ENCODE data around the gene USP8.
"Not testable (repeated sequence)": the region's sequence is repeated elsewhere in the genome, so short reads cannot be mapped to it uniquely, and the experiment has no call there.

USP8 gene

DNA sequence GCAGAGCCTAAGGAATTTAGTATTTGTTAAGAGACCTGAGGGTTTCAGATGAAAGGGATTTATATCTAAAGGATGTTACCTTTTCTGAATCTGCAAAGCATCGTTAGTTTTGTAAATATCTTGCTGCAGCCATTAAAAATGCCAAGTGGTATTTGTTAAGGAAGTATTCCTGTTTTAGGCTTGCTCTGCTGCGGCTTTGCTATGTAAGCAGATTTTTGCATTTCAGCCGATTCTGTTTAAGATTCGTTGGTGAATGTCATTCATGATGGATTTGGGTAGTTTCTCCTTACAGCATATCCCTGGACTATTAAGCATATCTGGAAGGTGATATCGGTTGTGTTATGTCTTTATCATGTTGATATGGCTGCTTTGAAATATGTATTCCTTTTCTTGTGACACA is 1.0 kb downstream of the USP8 start:
- Histone ChIP-seq H3K27ac (no peak overlapping the region), H3K4me3 (peak overlapping the region; percentile 87)
- DNase-seq (ENCODE audit: low spot score) = no peak
- TF ChIP-seq, protein P1, sequence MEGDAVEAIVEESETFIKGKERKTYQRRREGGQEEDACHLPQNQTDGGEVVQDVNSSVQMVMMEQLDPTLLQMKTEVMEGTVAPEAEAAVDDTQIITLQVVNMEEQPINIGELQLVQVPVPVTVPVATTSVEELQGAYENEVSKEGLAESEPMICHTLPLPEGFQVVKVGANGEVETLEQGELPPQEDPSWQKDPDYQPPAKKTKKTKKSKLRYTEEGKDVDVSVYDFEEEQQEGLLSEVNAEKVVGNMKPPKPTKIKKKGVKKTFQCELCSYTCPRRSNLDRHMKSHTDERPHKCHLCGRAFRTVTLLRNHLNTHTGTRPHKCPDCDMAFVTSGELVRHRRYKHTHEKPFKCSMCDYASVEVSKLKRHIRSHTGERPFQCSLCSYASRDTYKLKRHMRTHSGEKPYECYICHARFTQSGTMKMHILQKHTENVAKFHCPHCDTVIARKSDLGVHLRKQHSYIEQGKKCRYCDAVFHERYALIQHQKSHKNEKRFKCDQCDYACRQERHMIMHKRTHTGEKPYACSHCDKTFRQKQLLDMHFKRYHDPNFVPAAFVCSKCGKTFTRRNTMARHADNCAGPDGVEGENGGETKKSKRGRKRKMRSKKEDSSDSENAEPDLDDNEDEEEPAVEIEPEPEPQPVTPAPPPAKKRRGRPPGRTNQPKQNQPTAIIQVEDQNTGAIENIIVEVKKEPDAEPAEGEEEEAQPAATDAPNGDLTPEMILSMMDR (IDR thresholded peaks at IDR 0.05) = no peak

DNA sequence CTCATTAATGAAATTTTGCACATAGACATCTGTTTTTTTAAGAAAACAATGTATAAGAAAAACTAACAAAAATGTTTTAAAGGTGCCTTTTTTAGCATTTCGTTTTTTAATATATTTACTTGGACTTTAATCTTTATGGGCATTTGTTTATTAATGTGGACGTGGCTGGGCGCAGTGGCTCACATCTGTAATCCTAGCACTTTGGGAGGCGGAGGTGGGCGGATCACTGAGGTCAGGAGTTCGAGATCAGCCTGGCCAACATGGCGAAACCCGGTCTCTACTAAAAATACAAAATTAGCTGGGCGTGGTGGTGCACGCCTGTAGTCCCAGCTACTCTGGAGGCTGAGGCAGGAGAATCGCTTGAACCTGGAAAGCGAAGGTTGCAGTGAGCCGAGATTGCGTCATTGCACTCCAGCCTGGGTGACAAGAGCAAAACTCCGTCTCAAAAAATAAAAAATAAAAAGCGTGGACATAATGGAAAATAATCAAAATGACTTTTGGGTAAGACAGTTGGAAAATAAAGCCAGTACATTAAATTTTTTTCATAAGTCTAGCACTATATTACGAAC is 1.6 kb downstream of the USP8 start:
- not testable (repeated sequence) for H3K27ac ChIP-seq; DNase-seq (ENCODE audit: low spot score)
- H3K4me3 ChIP-seq = peak overlapping the region; percentile 87

DNA sequence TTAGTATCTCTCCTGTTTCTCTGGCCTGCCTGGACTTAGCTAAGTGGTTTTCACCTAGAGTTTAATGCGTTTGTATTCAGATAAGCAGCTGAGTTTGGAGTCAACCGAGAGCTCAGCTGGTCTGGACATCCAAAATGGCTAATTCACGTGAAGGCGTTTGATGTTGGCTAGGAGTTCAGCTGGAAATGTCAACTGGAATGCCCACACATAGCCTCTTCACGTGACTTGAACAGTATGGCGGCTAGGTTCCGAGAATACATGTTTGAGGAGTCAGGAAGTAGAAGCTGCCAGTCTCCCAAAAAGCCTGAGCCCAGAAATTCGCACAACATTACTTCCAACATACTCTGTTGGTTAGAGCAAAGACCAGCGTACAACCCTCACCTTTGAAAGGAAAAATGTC is 2.2 kb downstream of the USP8 start:
- H3K27ac ChIP-seq = no peak overlapping the region
- no peak for DNase-seq (ENCODE audit: low spot score)
- TF ChIP-seq, protein P1 (IDR thresholded peaks at IDR 0.05) = no peak

DNA sequence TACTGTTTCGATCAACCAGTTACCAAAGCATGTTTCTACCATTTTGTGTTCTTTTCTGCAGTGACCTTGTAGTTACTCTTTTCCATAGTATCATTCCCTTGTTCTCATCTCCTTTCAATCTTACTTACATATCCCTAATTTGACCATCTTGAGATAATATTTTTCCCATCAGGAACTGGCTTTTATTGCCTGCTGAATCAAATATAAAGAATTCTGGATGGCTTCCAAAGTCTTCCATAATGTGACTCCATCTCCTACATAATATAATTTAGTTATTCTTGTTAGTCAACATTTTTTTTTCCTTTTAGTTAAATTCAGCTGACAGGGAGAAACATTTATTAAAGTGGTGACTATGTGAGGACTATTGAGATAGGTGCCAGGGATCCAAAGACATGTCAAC is 7.0 kb downstream of the USP8 start:
- Histone ChIP-seq H3K27ac (no peak overlapping the region), H3K4me3 (no peak overlapping the region)
- DNase-seq (ENCODE audit: low spot score) = no peak
- TF ChIP-seq, protein P1 (IDR thresholded peaks at IDR 0.05) = no peak

More for the DNA sequence above, 2.2 kb downstream of the USP8 start:
- H3K4me3 ChIP-seq = no peak overlapping the region

DNA sequence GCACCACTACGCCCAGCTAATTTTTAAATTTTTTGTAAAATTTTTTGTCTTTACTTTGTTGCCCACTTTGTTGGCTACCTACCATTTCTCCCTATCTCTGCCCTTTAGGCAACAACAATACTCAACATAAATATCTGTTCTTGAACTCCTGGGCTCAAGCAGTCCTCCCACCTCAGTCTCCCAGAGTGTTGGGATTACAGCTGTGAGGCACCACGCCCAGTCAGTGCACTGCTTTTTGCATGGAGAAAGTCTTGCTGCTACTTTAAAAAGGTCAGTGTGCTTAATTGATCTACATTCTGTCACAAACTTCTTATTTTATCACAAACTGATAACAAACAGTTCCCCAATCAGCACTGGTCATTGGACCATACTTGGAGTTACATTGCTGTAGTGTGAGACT is 8.0 kb downstream of the USP8 start:
- DNase-seq (ENCODE audit: low spot score) = no peak
- TF ChIP-seq, protein P1 (IDR thresholded peaks at IDR 0.05) = no peak
- no peak overlapping the region for H3K4me3 ChIP-seq
- no peak overlapping the region for H3K27ac ChIP-seq

DNA sequence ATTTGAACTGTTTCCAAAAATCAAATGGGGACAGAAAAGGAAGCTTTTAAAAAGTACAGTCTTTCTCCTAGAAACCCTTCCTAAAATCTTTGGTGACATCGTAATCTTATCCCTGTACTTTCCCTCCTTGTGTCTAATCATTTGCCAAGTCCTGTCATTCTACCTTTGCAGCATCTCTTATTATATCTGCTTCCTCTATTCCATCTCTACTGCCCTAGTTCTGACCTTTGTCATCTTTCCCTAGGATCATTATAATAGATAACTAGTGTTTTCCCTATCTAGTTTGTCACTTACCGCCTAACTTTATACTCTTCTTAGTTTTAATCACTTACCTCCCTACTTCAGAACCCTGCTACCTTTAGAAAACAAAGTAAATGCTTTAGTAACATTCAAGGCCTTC is 11.6 kb downstream of the USP8 start:
- TF ChIP-seq, protein P1 (IDR thresholded peaks at IDR 0.05) = no peak
- no peak for DNase-seq (ENCODE audit: low spot score)
- H3K27ac ChIP-seq = no peak overlapping the region
- H3K4me3 ChIP-seq = no peak overlapping the region

DNA sequence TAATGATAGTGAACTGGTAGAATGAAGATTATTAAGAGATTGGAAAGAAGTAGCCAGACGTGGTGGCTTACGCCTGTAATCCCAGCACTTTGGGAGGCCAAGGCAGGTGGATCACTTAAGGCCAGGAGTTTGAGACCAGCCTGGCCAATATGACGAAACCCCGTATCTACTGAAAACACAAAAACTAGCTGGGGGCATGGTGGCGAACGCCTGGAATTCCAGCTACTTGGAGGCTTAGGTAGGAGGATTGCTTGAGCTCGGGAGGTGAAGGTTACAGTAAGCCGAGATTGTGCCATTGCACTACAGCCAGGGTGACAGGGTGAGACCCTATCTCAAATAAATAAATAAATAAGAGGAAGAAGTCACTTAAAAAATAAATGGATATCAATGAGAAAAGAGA is 14.0 kb downstream of the USP8 start:
- TF ChIP-seq, protein P1 (IDR thresholded peaks at IDR 0.05) = no peak
- Histone ChIP-seq H3K4me3 (no peak overlapping the region), H3K27ac (no peak overlapping the region)
- DNase-seq (ENCODE audit: low spot score) = no peak

DNA sequence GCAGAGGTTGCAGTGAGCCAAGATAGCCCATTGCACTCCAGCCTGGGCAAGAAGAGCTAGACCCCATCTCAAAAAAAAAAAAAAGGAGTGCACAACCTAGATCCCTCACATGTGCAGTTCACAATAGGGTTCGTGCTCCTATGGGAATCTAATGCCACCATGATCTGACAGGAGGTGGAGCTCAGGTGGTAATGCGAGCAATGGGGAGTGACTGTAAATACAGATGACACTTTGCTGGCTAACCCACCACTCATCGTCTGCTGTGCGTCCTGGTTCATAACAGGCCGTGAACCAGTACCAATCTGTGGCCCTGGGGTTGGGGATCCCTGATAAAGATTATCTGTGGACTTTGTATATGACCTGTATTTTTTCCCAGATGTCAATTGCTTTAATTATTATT is 16.7 kb downstream of the USP8 start:
- no peak overlapping the region for H3K4me3 ChIP-seq

More for the DNA sequence above, 16.7 kb downstream of the USP8 start:
- TF ChIP-seq, protein P1 (IDR thresholded peaks at IDR 0.05) = no peak
- no peak for DNase-seq (ENCODE audit: low spot score)
- no peak overlapping the region for H3K27ac ChIP-seq

Measured in coronary artery (tissue), 2 donors.